Right renal pelvis (tissue), 4 donors: Measurements from ENCODE around the gene MON1A. TPM values are rescaled to one million over a fixed set of nuclear protein-coding genes. Genes with fewer than 3 reads are reported as not detected.
A peak's percentile ranks its signal among the peaks of the same experiment; 100 is the strongest.
"Not testable (repeated sequence)": the region's sequence is repeated elsewhere in the genome, so short reads cannot be mapped to it uniquely, and the experiment has no call there.

Source experiments
- DNase-seq, 4 donors: peaks; one replicate each; pipeline ENCODE4 v3.0.0-alpha.2; 2013; ENCODE audit warnings: low read depth in 4 of 4, low spot score in 3 of 4, missing footprints in 1 of 4
- polyA plus RNA-seq, 4 donors: library from polyadenylated mRNA; unstranded; fragments of 120-200 nt; gene quantifications; one replicate each; pipeline ENCODE4 v1.2.1, GENCODE V29; 2013; ENCODE audit not compliant: insufficient read length in 4 of 4

The MON1A gene
- 10 to 100 TPM in 1 of 4 donors, 1 to 10 TPM in 3; 7.1 to 10.8 (median 7.9) TPM for polyA plus RNA-seq

GRCh38 chr3:49929291-49930167 is at the start of gene MON1A:
MON1A (minus strand) TSS chr3:49929811; CDS start chr3:49913346, 16,465 bp downstream.
- DNase-seq, result peak; percentile 77 to 85 (median 82)

DNA sequence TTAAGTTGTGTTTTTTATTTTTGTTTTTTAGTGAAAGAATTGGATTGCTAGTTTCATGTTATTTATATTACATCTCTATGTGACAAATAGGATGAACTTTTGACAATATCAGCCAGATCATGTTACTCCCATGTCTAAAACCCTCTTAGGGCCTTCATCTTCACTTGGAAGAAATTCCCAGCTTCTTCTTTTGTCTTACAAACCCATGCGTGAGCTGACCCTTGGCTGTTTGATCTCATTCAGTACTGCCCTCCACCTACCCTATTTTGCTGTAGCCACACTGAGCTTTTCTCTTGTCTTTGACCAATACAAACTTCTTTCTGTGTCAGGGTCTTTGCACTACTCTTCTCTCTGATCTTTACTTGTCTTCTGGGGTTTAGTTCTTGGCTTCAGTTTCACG is 47.3 kb upstream of the MON1A start:
- DNase-seq, result no peak

DNA sequence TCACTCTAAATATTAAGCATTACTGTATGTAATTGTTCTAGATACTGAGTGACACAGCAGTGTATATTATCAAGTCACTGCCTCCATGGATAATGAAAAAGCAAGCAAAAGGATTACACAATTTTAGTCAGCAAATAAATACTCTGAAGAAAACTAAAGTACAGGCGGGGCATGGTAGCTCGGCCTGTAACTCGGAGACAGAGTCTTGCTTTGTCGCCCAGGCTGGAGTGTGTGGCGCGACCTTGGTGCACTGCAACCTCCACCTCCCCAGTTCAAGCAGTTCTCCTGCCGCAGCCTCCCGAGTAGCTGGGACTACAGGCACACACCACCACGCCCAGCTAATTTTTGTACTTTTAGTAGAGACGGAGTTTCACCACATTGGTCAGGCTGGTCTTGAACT is 43.0 kb upstream of the MON1A start:
- DNase-seq, result no peak

DNA sequence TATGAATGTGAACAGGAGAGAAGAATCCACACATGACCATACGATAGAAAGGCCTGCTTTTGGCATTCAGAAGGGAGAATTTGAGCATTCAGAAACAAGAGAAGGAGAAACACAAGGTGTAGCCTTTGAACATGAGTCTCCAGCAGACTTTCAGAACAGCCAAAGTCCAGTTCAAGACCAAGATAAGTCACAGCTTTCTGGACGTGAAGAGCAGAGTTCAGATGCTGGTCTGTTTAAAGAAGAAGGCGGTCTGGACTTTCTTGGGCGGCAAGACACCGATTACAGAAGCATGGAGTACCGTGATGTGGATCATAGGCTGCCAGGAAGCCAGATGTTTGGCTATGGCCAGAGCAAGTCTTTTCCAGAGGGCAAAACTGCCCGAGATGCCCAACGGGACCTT is 38.7 kb upstream of the MON1A start:
- DNase-seq, result no peak

DNA sequence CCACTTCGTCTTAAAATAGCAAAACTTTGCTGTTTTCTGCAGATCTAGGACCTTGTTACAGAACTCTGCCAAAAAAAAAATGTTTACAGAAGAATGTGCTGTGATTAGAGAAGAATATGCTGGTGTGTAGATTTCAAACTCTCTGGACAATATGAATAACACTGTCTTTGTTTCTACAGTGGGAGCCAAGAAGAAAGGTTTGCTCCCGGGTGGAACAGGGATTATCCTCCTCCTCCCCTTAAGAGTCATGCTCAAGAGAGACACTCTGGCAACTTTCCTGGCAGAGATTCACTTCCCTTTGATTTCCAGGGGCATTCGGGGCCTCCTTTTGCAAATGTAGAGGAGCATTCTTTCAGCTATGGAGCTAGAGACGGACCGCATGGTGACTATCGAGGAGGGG is 37.7 kb upstream of the MON1A start:
- DNase-seq, result no peak

DNA sequence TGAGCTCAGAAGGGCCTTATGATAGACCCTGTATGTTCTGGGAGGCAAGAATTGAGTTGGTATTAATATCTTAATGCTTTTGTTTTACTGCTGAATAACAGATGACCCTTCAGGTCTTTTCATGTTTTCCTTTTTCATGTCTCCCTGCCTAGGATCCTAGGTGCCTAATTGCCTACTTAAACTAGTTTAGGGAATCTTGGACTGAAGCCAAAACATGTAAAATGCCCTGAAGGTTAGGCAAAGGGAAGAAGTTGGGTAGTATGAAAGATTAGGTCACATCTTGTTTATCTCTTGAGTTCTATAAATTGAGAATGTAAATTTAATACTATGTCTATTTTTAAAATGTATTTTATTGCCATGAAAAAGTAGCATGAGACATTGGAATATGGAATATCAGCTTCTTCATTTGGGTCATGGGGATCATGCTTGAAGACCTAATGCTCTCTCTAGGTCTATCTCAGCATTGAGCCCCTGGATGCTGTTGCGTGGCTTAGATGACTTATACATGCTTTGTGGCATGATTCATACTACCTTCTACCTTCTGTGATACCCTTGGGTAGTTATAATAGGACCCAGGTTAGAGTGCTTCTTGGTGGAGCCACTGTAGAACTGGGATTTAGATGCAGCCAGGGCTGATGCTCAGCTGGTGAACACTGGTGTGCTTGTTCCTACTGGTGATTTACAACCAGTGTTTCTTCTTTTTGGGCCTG is 36.8 kb upstream of the MON1A start:
- DNase-seq, result no peak

- DNase-seq, result no peak
Measured at GRCh38 chr3:49955636-49956035, 26.0 kb upstream of the MON1A start.

DNA sequence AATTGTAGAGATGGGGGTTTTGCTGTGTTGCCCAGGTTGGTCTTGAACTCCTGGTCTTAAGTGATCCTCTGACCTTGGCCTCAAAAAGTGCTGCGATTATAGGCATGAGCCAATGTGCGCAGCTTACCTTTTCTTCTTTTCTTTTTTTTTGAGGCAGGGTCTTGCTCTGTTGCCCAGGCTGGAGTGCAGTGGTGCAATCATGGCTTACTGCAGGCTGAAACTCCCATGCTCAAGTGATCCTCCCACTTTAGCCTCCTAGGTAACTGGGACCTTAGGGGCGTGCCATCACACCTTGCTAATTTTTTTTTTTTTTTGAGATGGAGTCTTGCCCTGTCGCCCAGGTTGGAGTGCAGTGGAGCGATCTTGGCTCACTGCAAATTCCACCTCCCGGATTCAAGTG is 23.3 kb upstream of the MON1A start:
- DNase-seq, result no peak

- DNase-seq, result no peak
Measured at GRCh38 chr3:49942651-49943050, 13.0 kb upstream of the MON1A start.

DNA sequence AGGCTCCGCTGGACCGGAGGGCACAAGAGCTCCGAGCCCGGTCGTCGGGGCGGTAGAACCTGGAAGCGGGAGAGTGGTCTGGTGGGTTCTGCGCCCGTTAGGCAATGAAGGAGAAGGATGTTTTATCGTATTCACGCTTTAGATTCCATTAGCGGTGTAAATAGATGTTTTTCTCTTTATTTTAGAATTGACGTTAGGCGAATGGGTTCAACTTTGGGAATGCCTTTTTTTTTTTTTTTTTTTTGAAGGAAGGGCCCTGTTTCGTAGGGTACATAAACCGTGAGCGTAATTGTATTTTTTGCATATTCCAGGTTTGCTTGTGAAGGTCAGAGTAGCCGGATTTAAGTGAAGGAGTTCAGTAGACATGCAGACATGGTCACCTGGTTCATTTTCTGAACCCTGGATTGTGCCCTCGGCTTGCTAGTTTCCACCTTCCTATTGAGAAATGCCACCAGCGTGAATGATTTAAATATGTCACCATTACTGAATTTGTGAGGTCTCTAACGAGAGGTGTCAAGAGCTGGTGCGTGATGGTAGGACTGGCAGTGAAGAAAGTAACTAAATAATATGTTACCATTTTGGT is 11.1 kb upstream of the MON1A start:
- DNase-seq, result no peak

GRCh38 chr3:49939858-49940666 is 10.5 kb upstream of the MON1A start, which contains the start of gene RBM6:
RBM6 (plus strand) TSS chr3:49940150; CDS start chr3:49962642, 22,492 bp downstream.
- peak; percentile 87 to 94 (median 92) for DNase-seq

DNA sequence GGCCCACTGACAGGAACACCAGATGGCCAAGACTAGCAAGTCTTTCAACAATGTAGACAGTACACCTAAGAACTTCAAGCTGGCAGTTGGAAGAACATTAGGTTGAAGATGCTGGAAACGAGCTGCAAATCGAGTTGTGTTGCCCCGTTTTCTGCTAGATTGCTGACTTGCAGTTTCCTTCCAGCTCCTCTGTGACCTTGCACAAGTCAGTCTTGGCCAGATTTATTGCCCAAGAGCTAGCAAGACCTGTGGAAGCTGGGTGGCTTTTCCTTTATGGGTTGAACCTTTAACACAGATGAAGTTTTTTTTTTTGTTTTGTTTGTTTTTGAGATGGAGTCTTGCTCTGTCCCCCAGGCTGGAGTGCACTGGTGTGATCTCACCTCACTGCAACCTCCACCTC is 7.5 kb upstream of the MON1A start:
- DNase-seq, result no peak

- DNase-seq, result not testable (repeated sequence)
Measured at GRCh38 chr3:49932281-49932680, 2.7 kb upstream of the MON1A start.

GRCh38 chr3:49930922-49931321 is 1.3 kb upstream of the MON1A start:
- DNase-seq, result no peak

DNA sequence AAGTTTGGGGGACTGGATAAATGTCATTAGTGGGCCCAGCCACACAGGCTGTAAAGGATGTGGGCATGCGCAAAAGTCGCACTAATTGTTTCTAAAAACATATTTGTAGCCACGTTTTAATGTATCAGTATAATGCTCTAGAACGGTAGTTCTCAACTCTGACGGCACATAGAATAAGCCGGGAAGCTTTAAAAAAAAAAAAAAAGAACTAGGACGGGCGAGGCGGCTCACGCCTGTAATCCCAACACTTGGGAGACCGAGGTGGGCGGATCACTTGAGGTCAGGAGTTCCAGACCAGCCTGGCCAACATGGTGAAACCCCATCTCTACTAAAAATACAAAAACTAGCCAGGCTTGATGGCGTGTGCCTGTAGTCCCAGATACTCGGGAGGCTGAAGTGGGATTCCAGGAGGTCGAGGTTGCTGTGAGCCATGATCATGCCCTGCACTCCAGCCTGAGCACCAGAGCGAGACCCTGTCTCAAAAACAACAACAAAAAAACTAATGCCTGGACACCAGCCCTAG is 618 bp upstream of the MON1A start:
- no peak for DNase-seq

GRCh38 chr3:49928481-49929017 is 1.1 kb downstream of the MON1A start:
- DNase-seq, result no peak

- DNase-seq, result no peak
Measured at GRCh38 chr3:49927798-49928197, 1.8 kb downstream of the MON1A start.

- no peak for DNase-seq
Measured at GRCh38 chr3:49926117-49926728, 3.4 kb downstream of the MON1A start.

- DNase-seq, result no peak
Measured at GRCh38 chr3:49925485-49925884, 4.1 kb downstream of the MON1A start.

DNA sequence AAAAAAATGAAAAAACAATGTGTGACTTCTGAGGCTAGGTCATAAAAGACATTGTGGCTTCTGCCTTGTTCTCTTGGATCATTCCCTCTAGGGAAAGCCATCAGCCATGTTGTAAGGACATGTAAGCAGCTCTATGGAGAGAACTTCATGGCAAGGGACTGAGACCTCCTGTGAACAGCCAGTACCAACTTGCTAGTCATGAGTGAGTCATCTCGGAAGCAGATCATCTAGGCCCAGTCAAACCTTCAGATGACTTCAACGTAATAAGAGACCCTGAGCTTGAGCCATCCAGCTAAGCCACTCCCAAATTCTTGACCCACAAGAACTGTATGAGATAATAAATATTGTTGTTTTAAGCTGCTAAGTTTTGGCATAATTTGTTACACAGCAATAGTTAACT is 4.9 kb downstream of the MON1A start:
- no peak for DNase-seq
